Muscle of leg (tissue), 11 donors: Measurements from ENCODE around the gene MOV10L1. TPM values are rescaled to one million over a fixed set of nuclear protein-coding genes. Genes with fewer than 3 reads are reported as not detected.
"Not testable (repeated sequence)": the region's sequence is repeated elsewhere in the genome, so short reads cannot be mapped to it uniquely, and the experiment has no call there.

Experiments
- DNase-seq: peaks from one replicate; pipeline ENCODE4 v3.0.0; 2013
- H3K27ac ChIP-seq: one replicate; pipeline ENCODE4 v1.5.1; 2013; ENCODE audit warnings: mild to moderate bottlenecking, low read length, control low read depth
- H3K27me3 ChIP-seq: one replicate; pipeline ENCODE4 v1.6.1; 2013; ENCODE audit warnings: low read length; ENCODE audit not compliant: control insufficient read depth, insufficient read depth
- H3K36me3 ChIP-seq: one replicate; pipeline ENCODE4 v1.6.1; 2013; ENCODE audit warnings: low read length; ENCODE audit not compliant: control insufficient read depth, insufficient read depth
- H3K4me1 ChIP-seq: one replicate; pipeline ENCODE4 v1.6.1; 2013; ENCODE audit warnings: low read length; ENCODE audit not compliant: control insufficient read depth, insufficient read depth
- H3K4me3 ChIP-seq: one replicate; pipeline ENCODE4 v1.5.1; 2013; ENCODE audit warnings: low read length, control low read depth
- H3K9me3 ChIP-seq: replicated peaks from 2 replicates; pipeline ENCODE4 v1.6.1; 2013; ENCODE audit warnings: low read depth, low read length; ENCODE audit not compliant: control insufficient read depth
- WGBS: methylation state at CpG from one replicate; pipeline ENCODE4 v1.1.5; 2013; ENCODE audit warnings: missing lambda C conversion rate; ENCODE audit not compliant: insufficient coverage; 5-methylcytosine and 5-hydroxymethylcytosine counted together
- polyA plus RNA-seq, 8 donors: library from polyadenylated mRNA; unstranded; fragments of 120-200 nt; gene quantifications; one replicate each; pipeline versions ENCODE4 v1.2.1 to v1.2.3, GENCODE V29; 2013; ENCODE audit warnings: inconsistent platforms in 1 of 8, low replicate concordance in 1 of 8; ENCODE audit not compliant: insufficient read length in 8 of 8, insufficient read depth in 1 of 8
- total RNA-seq: library from RNA; stranded (reverse); fragments of 120-200 nt; gene quantifications from one replicate; pipeline ENCODE4 v1.2.4, GENCODE V29; 2013

The MOV10L1 gene
- total and polyA plus RNA-seq, 9 donors: 0.08 to 0.50 (median 0.23) TPM

- Histone ChIP-seq H3K36me3 (no peaks in the 10 kb centered on the region), H3K27me3 (peaks cover 15% of the 10 kb centered on the region), H3K4me1 (no peaks in the 10 kb centered on the region), H3K4me3 (no peak overlapping the region), H3K9me3 (no peaks in the 10 kb centered on the region), H3K27ac (no peak overlapping the region)
- WGBS: 68% methylated on average over 13 of the region's 21 CpGs
- no peak for DNase-seq
These were observed 68.0 kb downstream of the MOV10L1 start for GRCh38 chr22:50157709-50158375.

DNA sequence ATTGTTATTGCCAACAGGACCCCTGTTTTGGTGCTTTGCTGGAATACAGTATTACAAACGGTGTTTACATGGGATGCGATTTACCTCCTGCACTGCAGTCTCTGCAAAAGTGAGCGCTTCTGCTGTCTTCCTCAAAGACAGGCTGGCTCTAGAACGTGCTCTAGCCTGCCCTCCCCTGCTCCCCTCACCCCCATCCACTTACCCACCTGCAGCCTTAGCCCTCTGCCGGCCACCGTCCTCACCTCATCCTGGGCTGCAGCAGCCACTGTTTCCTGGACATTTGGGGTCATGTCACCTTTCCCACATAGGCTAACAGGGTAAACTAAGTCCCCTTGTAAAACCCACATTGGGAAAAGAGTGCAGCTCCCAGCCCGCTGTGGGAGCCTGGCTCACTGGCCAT is 71.1 kb downstream of the MOV10L1 start:
- Histone ChIP-seq H3K4me3 (no peak overlapping the region), H3K27me3 (peaks cover 18% of the 10 kb centered on the region), H3K36me3 (no peaks in the 10 kb centered on the region), H3K9me3 (no peaks in the 10 kb centered on the region), H3K27ac (no peak overlapping the region), H3K4me1 (no peaks in the 10 kb centered on the region)
- DNase-seq: no peak
- 60% methylated on average over 7 of the region's 7 CpGs for WGBS

GRCh38 chr22:50161508-50162390 is 71.9 kb downstream of the MOV10L1 start:
- no peaks in the 10 kb centered on the region for H3K4me1 ChIP-seq
- no peak for DNase-seq
- no peak overlapping the region for H3K4me3 ChIP-seq
- H3K9me3 ChIP-seq: no peaks in the 10 kb centered on the region
- no peak overlapping the region for H3K27ac ChIP-seq
- whole genome bisulfite sequencing: 83% methylated on average over 21 of the region's 23 CpGs
- H3K36me3 ChIP-seq: no peaks in the 10 kb centered on the region
- peaks cover 18% of the 10 kb centered on the region for H3K27me3 ChIP-seq

DNA sequence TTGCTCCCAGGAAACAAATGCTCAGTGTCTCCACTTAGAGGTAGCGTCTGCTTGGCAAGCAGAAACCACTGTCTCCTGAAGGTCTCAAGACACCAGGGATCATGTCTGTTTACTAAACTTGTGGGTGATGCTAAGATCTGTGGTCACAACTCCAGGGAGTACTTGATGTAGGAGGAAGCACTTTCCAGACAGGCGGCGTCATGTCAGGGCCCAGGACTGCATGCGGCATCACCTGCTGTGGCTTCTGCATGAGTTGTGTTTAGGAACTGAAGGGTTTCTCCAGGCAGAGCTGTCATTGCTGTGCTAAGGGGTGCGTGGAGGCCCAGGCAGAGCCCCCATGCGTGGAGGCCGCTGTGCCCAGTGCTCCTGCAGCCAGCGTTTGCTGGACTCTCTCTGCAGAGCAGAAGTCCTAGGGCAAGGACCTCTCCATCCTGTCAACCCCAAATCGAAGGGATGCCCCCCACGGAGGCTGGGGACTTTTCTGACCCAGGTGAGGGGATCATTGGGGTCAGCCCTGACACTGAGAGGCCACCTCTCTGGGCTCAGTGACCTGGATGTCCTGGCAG is 72.7 kb downstream of the MOV10L1 start:
- H3K9me3 ChIP-seq: no peaks in the 10 kb centered on the region
- 68% methylated on average over 9 of the region's 10 CpGs for WGBS
- H3K36me3 ChIP-seq: no peaks in the 10 kb centered on the region
- no peak overlapping the region for H3K27ac ChIP-seq
- H3K4me3 ChIP-seq: no peak overlapping the region
- H3K27me3 ChIP-seq: peaks cover 20% of the 10 kb centered on the region
- H3K4me1 ChIP-seq: no peaks in the 10 kb centered on the region
- no peak for DNase-seq

DNA sequence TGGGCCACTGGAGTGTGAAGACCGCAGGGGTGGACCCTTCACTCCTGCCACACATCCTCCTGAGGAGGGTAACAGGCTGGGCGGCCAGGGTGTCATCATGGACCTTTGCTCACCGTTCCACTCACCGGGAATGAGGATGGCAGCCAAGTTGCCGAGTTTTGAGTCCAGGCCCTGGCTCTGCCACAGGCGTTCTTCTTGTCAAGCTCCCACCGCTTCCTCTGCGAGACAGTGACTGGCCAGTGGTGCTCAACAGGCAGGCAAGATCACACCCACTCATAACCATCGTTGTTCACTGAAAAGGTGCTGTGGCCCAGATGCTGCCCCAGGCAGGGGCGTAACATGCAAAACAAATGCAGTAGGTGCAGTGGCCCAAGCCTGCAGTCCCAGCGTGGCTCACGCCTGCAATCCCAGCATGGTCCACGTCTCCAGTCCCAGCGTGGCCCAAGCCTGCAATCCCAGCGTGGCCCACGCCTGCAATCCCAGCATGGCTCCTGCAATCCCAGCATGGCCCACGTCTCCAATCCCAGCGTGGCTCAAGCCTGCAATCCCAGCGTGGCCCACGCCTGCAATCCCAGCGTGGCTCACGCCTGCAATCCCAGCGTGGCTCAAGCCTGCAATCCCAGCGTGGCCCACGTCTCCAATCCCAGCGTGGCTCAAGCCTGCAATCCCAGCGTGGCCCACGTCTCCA is 75.8 kb downstream of the MOV10L1 start:
- Histone ChIP-seq H3K27me3 (peaks cover 29% of the 10 kb centered on the region), H3K4me1 (no peaks in the 10 kb centered on the region), H3K36me3 (no peaks in the 10 kb centered on the region), H3K9me3 (no peaks in the 10 kb centered on the region), H3K4me3 (no peak overlapping the region), H3K27ac (no peak overlapping the region)
- no peak for DNase-seq
- 93% methylated on average over 22 of the region's 28 CpGs for WGBS

DNA sequence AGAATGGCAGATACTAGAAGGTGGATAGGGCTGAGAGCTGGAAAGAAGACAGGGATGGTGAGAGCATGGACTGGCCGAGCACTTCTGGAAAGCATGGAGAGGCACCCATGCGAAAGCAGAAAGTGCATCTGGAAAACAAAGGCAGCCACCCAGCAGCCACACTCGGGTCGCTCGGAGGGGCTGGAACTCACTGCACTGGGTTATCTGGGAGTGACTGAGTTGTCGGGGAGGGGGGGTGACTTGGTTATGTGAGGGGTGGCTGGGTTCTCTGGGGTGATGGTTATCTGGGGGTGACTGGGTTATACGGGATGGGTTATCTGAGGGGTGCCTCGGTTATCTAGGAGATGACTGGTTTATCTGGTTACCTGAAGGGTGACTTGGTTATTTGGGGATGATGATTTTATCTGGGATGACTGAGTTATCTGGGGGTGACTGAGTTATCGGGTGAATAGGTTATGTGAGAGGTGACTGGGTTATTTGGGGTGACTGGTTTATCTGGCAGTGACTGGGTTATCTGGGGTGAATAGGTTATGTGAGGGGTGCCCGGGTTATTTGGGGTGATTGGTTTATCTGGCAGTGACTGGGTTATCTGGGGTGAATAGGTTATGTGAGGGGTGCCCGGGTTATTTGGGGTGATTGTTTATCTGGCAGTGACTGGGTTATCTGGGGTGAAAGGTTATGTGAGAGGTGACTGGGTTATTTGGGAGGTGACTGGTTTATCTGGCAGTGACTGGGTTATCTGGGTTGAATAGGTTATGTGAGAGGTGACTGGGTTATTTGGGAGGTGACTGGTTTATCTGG is 78.1 kb downstream of the MOV10L1 start:
- Histone ChIP-seq H3K4me3 (no peak overlapping the region), H3K27me3 (peaks cover 47% of the 10 kb centered on the region), H3K27ac (no peak overlapping the region), H3K36me3 (no peaks in the 10 kb centered on the region), H3K9me3 (no peaks in the 10 kb centered on the region), H3K4me1 (no peaks in the 10 kb centered on the region)
- 63% methylated on average over 8 of the region's 11 CpGs for WGBS
- no peak for DNase-seq

DNA sequence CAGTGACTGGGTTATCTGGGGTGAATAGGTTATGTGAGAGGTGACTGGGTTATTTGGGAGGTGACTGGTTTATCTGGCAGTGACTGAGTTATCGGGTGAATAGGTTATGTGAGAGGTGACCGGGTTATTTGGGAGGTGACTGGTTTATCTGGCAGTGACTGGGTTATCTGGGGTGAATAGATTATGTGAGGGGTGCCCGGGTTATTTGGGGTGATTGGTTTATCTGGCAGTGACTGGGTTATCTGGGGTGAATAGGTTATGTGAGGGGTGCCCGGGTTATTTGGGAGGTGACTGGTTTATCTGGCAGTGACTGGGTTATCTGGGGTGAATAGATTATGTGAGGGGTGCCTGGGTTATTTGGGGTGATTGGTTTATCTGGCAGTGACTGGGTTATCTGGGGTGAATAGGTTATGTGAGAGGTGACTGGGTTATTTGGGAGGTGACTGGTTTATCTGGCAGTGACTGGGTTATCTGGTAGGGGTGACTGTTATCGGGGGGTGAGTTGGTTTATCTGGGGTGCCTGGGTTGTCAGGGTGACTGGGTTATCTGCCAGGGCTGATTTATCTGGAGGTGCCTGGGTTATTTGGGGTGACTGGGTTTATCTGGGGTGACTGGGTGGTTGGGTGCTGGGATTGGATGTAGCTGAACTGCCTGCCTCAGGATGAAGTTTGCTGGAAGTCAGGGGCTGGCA is 78.8 kb downstream of the MOV10L1 start:
- H3K27me3 ChIP-seq: peaks cover 48% of the 10 kb centered on the region
- not testable (repeated sequence) for H3K4me1 ChIP-seq, DNase-seq, H3K27ac ChIP-seq, H3K9me3 ChIP-seq, H3K4me3 ChIP-seq, H3K36me3 ChIP-seq
- WGBS: 63% methylated on average over 4 of the region's 5 CpGs

DNA sequence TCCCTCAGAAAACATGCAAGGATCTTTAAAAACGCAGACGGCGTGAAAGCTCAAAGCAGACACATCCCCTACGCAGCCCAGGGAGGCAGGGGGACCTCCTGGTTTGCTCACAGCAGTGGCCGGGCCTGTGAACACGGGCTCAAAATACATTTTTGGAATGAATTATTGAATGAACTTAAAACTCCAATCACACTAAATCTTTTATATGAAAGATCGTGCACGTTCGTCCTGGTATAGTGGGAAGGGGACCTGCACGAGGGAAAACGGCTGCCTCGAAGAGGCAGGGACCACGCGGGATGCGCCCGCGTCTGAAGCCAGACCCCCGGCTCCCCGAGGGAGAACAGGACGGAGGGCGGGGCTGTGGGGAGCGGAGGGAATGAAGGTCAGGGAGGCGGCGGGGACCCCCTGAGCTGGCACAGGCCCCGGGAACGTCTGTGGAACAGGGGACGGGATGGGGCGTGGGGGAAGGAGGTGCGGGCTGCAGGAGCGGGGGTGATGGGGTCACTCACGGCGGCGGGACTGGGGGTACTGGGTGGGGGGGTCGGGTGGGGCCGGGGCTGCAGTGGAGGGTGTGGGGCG is 79.5 kb downstream of the MOV10L1 start:
- Histone ChIP-seq H3K9me3 (no peaks in the 10 kb centered on the region), H3K36me3 (no peaks in the 10 kb centered on the region), H3K4me3 (no peak overlapping the region), H3K27ac (no peak overlapping the region), H3K27me3 (peaks cover 53% of the 10 kb centered on the region), H3K4me1 (no peaks in the 10 kb centered on the region)
- 5% methylated on average over 10 of the region's 36 CpGs for WGBS
- DNase-seq: no peak

DNA sequence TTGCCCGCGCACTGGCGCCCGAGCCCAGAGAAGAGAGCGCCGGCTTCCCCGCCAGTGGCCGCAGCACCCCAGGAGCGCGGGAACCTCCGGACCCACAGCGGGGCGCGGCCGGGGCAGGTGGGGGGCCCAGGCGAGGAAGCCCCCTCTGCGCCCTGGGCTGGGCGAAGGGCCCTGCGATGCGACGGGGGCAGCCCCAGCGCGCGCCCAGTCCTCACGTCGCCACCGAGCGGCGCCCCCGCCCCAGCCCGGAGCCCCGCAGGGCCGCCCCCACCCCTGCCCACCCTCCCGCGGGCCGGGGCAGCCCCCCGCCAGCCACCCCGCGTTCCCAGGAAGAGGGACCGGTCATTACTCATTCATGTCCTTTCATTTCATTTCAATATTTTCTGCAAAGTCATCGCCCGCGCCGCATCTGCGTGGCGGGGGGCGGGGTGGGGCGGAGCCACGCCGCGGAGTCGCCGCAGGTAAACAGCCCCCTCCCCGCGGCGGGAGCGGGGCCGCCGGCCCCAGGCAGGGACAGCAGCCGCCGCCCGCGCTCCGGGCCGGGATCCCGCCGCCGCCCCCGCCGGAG is 80.1 kb downstream of the MOV10L1 start:
- Histone ChIP-seq H3K9me3 (no peaks in the 10 kb centered on the region), H3K27ac (no peak overlapping the region), H3K27me3 (peaks cover 53% of the 10 kb centered on the region), H3K4me1 (no peaks in the 10 kb centered on the region), H3K4me3 (no peak overlapping the region), H3K36me3 (no peaks in the 10 kb centered on the region)
- no peak for DNase-seq
- WGBS: under 1% methylated on average over 50 of the region's 70 CpGs
